Endothelial cell of umbilical vein (primary cell): Measurements from ENCODE around the gene B3GAT1. TPM values are rescaled to one million over a fixed set of nuclear protein-coding genes. Genes with fewer than 3 reads are reported as not detected.

Experiments
- BruUV-seq: library from RNA; stranded (reverse); fragments of 400-500 nt; replicated peaks from 2 replicates; lab custom pipeline; 2021; lab: Mats Ljungman, UMichigan
- CTCF ChIA-PET: fragments of 300-600, 350-600 bp; sonication (Branson Sonifier 250); formaldehyde crosslinking; loops from one replicate; lab custom pipeline; 2021; ENCODE audit warnings: antibody characterized with exemption, inconsistent platforms; lab: Charles Lee
- POLR2A ChIA-PET: fragments of 300-600, 350-600 bp; sonication (Branson Sonifier 250); formaldehyde crosslinking; loops from one replicate; lab custom pipeline; 2021; ENCODE audit warnings: antibody characterized with exemption, inconsistent platforms; lab: Charles Lee
- DNase-seq: peaks from one replicate; pipeline ENCODE4 v3.0.0-alpha.2; 2011; ENCODE audit warnings: low read depth, low spot score
- FAIRE-seq: peaks from 2 replicates; lab custom pipeline; 2011; peaks lifted over from hg19 to GRCh38; lab: Jason Lieb, UNC
- H2AFZ ChIP-seq: 2 replicates; pipeline ENCODE4 v1.6.0; 2012; ENCODE audit warnings: low read depth, low read length, control low read depth, inconsistent platforms
- H3K27ac ChIP-seq: 2 replicates; pipeline ENCODE4 v1.5.1; 2011; ENCODE audit warnings: low read depth, mild to moderate bottlenecking, control low read depth, low read length, moderate library complexity; ENCODE audit not compliant: insufficient read depth
- H3K27me3 ChIP-seq, 2 experiments: 2 replicates each; pipeline versions ENCODE4 v1.6.0 to v1.6.1; 2011; ENCODE audit warnings: low read length in 2 of 2, mixed read lengths in 1 of 2; ENCODE audit not compliant: control insufficient read depth in 2 of 2, insufficient read depth in 2 of 2
- H3K36me3 ChIP-seq, 2 experiments: 2 replicates in 1 of 2; 3 replicates in 1 of 2; pipeline ENCODE4 v1.5.1; 2011; ENCODE audit warnings: low read length in 2 of 2, mild to moderate bottlenecking in 1 of 2, moderate library complexity in 1 of 2; ENCODE audit not compliant: control insufficient read depth in 2 of 2, insufficient read depth in 2 of 2; ENCODE audit errors: extremely low read depth in 1 of 2
- H3K4me1 ChIP-seq: 3 replicates; pipeline ENCODE4 v1.5.1; 2011; ENCODE audit warnings: mild to moderate bottlenecking, low read length; ENCODE audit not compliant: control insufficient read depth, insufficient read depth; ENCODE audit errors: extremely low read depth
- H3K4me2 ChIP-seq: 2 replicates; pipeline ENCODE4 v1.6.1; 2011; ENCODE audit warnings: low read length, control low read depth, mixed read lengths; ENCODE audit not compliant: insufficient read depth
- H3K4me3 ChIP-seq, 3 experiments: fragments of 200-600 bp in 1 of 3; sonication (generic), shearing (Covaris generic) in 1 of 3; replicated peaks in 1 of 3; 2 replicates each; pipeline ENCODE4 v1.5.1; 2011 to 2016; ENCODE audit warnings: control low read depth in 3 of 3, low read length in 3 of 3, mild to moderate bottlenecking in 2 of 3, inconsistent platforms in 1 of 3, low read depth in 1 of 3, moderate library complexity in 1 of 3; ENCODE audit not compliant: insufficient read depth in 1 of 3
- H3K79me2 ChIP-seq: 2 replicates; pipeline ENCODE4 v1.6.0; 2012; ENCODE audit warnings: low read length, inconsistent platforms; ENCODE audit not compliant: control insufficient read depth, insufficient read depth
- H3K9ac ChIP-seq: replicated peaks from 2 replicates; pipeline ENCODE3; 2011; ENCODE audit warnings: low read length, control low read depth; ENCODE audit not compliant: insufficient read depth; ENCODE audit errors: extremely low read depth
- H3K9me1 ChIP-seq: replicated peaks from 3 replicates; pipeline ENCODE4 v1.6.0; 2011; ENCODE audit warnings: mild to moderate bottlenecking, low read length; ENCODE audit not compliant: control insufficient read depth, insufficient read depth; ENCODE audit errors: extremely low read depth
- H3K9me3 ChIP-seq: replicated peaks from 2 replicates; pipeline ENCODE4 v1.5.1; 2012; ENCODE audit warnings: low read length, inconsistent platforms; ENCODE audit not compliant: control insufficient read depth, insufficient read depth
- H4K20me1 ChIP-seq: replicated peaks from 2 replicates; pipeline ENCODE3; 2011; ENCODE audit warnings: mild to moderate bottlenecking, low read length; ENCODE audit not compliant: control insufficient read depth, insufficient read depth; ENCODE audit errors: extremely low read depth
- CTCF ChIP-seq, 2 donors: IDR thresholded peaks; 1 replicate in 1 of 2; 2 replicates in 1 of 2; pipeline ENCODE4 v1.5.1; 2011; ENCODE audit warnings: low read length in 2 of 2, mild to moderate bottlenecking in 2 of 2, moderate library complexity in 2 of 2, control low read depth in 1 of 2, inconsistent platforms in 1 of 2, low read depth in 1 of 2; ENCODE audit not compliant: insufficient read depth in 1 of 2; ENCODE audit errors: extremely low read depth in 1 of 2
- EZH2 ChIP-seq: IDR thresholded peaks from 2 replicates; pipeline ENCODE4 v1.6.1; 2012; ENCODE audit warnings: borderline replicate concordance, low read depth, mild to moderate bottlenecking, moderate library complexity, low read length, inconsistent platforms; ENCODE audit not compliant: severe bottlenecking
- FOS ChIP-seq: IDR thresholded peaks from 2 replicates; pipeline ENCODE4 v1.6.1; 2011; ENCODE audit warnings: mild to moderate bottlenecking, low read length, moderate library complexity, borderline replicate concordance; ENCODE audit not compliant: insufficient read depth
- GATA2 ChIP-seq: IDR thresholded peaks from 2 replicates; pipeline ENCODE4 v1.7.0; 2011; ENCODE audit warnings: low read depth, mild to moderate bottlenecking, moderate library complexity, mixed read lengths, low read length; ENCODE audit not compliant: insufficient read length, insufficient read depth
- JUN ChIP-seq: IDR thresholded peaks from 2 replicates; pipeline ENCODE4 v1.6.1; 2011; ENCODE audit warnings: borderline replicate concordance, low read depth; ENCODE audit not compliant: insufficient read length, insufficient read depth
- MAX ChIP-seq: IDR thresholded peaks from 2 replicates; pipeline ENCODE4 v1.6.1; 2011; ENCODE audit not compliant: insufficient read depth, insufficient read length
- MYC ChIP-seq: IDR thresholded peaks from one replicate; pipeline ENCODE4 v1.6.1; 2011; ENCODE audit warnings: mild to moderate bottlenecking, low read depth, low read length
- POLR2A ChIP-seq: IDR thresholded peaks from 2 replicates; pipeline ENCODE4 v1.6.1; 2012; ENCODE audit warnings: low read depth, mild to moderate bottlenecking, control low read depth, low read length
- POLR2AphosphoS5 ChIP-seq: IDR thresholded peaks from 2 replicates; pipeline ENCODE4 v1.6.1; 2012; ENCODE audit warnings: low read depth, mild to moderate bottlenecking, control low read depth, low read length, moderate library complexity; ENCODE audit not compliant: insufficient read depth
- dilution Hi-C: fragments of 300-500 bp; cut with MboI; formaldehyde crosslinking; loops from one replicate; pipeline ENCODE4 v1.15.0; 2019; ENCODE audit warnings: low sequenced_read_pairs; ENCODE audit not compliant: extremely low pct_ligation_motif_present
- intact Hi-C: fragments of 100-400 bp; cut with micrococcal nuclease; formaldehyde crosslinking; loops from one replicate; pipeline ENCODE4 v1.10.0; 2022
- polyA plus RNA-seq, 4 experiments: library from polyadenylated mRNA; depleted of rRNA in 3 of 4; stranded (reverse) in 3 of 4; unstranded in 1 of 4; fragments of >200 nt; gene quantifications; 2 replicates each; pipeline versions ENCODE4 v1.2.1 to v1.2.3, GENCODE V29; 2011 to 2012; ENCODE audit warnings: missing spikeins in 1 of 4
- total RNA-seq: library from RNA; stranded (reverse); gene quantifications from 2 replicates; pipeline ENCODE4 v1.2.3, GENCODE V29; 2021

B3GAT1 gene
- total and polyA plus RNA-seq, 2 donors (not counting 3 experiments of a cell fraction or from before 2014, with no cell fraction given), result 0.01 TPM; not detected in 1

GRCh38 chr11:134340354-134340964 is 71.6 kb downstream of the B3GAT1 start:
- Histone ChIP-seq H3K27ac (no peak overlapping the region), H3K4me3 (no peak overlapping the region), H3K79me2 (no peaks in the 10 kb centered on the region), H2AFZ (no peak overlapping the region), H4K20me1 (no peaks in the 10 kb centered on the region), H3K9me3 (no peaks in the 10 kb centered on the region), H3K9ac (no peak overlapping the region), H3K9me1 (no peaks in the 10 kb centered on the region), H3K36me3 (no peaks in the 10 kb centered on the region), H3K4me2 (no peak overlapping the region), H3K4me1 (no peaks in the 10 kb centered on the region), H3K27me3 (no peaks in the 10 kb centered on the region)
- no TSS peak for BruUV-seq
- intact Hi-C loops (no loop called here), dilution Hi-C loops (no loop called here)
- no peak for TF ChIP-seq POLR2A
- no peak for TF ChIP-seq CTCF (IDR thresholded peaks at IDR 0.05; ENCODE audit: extremely low read depth in 1 of 2, insufficient read depth in 1 of 2, low read depth in 1 of 2, low read length in 2 of 2)
- no peak for TF ChIP-seq MYC
- no peak for TF ChIP-seq GATA2
- no peak for TF ChIP-seq MAX
- no peak for TF ChIP-seq FOS
- TF ChIP-seq EZH2, result no peak
- TF ChIP-seq POLR2AphosphoS5, result no peak
- no peak for TF ChIP-seq JUN
- DNase-seq, result no peak
- ChIA-PET POLR2A (no interaction called here), CTCF (no interaction called here)
- FAIRE-seq, result no peak
